Mesenchymal stem cell (in vitro differentiated cells and primary cell): Measurements from ENCODE around the gene SPATA16.

Experiments used
- DNase-seq: peaks from one replicate; pipeline ENCODE4 v3.0.0-alpha.2; 2013
- H2AFZ ChIP-seq: one replicate; pipeline ENCODE4 v1.6.1; 2013; ENCODE audit warnings: low read depth, mild to moderate bottlenecking, control low read depth, inconsistent platforms, low read length, moderate library complexity
- H2AK5ac ChIP-seq: 2 replicates; pipeline ENCODE4 v1.6.1; 2013; ENCODE audit warnings: low read length, moderate library complexity, mild to moderate bottlenecking, inconsistent platforms; ENCODE audit not compliant: severe bottlenecking
- H2BK120ac ChIP-seq: one replicate; pipeline ENCODE4 v1.6.1; 2013; ENCODE audit warnings: low read depth, mild to moderate bottlenecking, inconsistent platforms, low read length, moderate library complexity
- H2BK12ac ChIP-seq, 2 experiments: one replicate each; pipeline ENCODE4 v1.6.1; 2013; ENCODE audit warnings: inconsistent platforms in 2 of 2, low read length in 2 of 2, mild to moderate bottlenecking in 2 of 2, moderate library complexity in 2 of 2, control low read depth in 1 of 2
- H2BK15ac ChIP-seq: one replicate; pipeline ENCODE4 v1.6.1; 2013; ENCODE audit warnings: mild to moderate bottlenecking, low read depth, inconsistent platforms; ENCODE audit not compliant: poor library complexity, severe bottlenecking
- H2BK5ac ChIP-seq: 2 replicates; pipeline ENCODE4 v1.6.1; 2013; ENCODE audit warnings: low read depth, mild to moderate bottlenecking, low read length, control low read depth, inconsistent platforms; ENCODE audit not compliant: poor library complexity, severe bottlenecking
- H3K14ac ChIP-seq, 2 experiments: one replicate each; pipeline ENCODE4 v1.6.1; 2013; ENCODE audit warnings: inconsistent platforms in 2 of 2, low read length in 2 of 2, control low read depth in 1 of 2, mild to moderate bottlenecking in 1 of 2, moderate library complexity in 1 of 2
- H3K18ac ChIP-seq, 2 experiments: one replicate each; pipeline ENCODE4 v1.6.1; 2013; ENCODE audit warnings: inconsistent platforms in 2 of 2, low read length in 2 of 2, control low read depth in 1 of 2, low read depth in 1 of 2, mild to moderate bottlenecking in 1 of 2
- H3K23ac ChIP-seq, 2 experiments: one replicate each; pipeline ENCODE4 v1.6.1; 2013; ENCODE audit warnings: inconsistent platforms in 2 of 2, low read length in 2 of 2, mild to moderate bottlenecking in 2 of 2, moderate library complexity in 2 of 2, control low read depth in 1 of 2
- H3K27ac ChIP-seq: 2 replicates; pipeline ENCODE4 v1.5.1; 2013; ENCODE audit warnings: mild to moderate bottlenecking, moderate library complexity, low read length, control low read depth, inconsistent platforms; ENCODE audit not compliant: poor library complexity, severe bottlenecking
- H3K27me3 ChIP-seq, 2 experiments: 2 replicates each; pipeline versions ENCODE4 v1.6.1 to v1.7.0; 2013; ENCODE audit warnings: low read length in 2 of 2, mild to moderate bottlenecking in 2 of 2, moderate library complexity in 2 of 2, control low read depth in 1 of 2, inconsistent platforms in 1 of 2; ENCODE audit not compliant: control insufficient read depth in 1 of 2, insufficient read depth in 1 of 2
- H3K36me3 ChIP-seq, 2 experiments: 2 replicates each; pipeline versions ENCODE4 v1.6.1 to v1.7.0; 2013; ENCODE audit warnings: low read length in 2 of 2, control low read depth in 1 of 2, inconsistent platforms in 1 of 2, low read depth in 1 of 2, mild to moderate bottlenecking in 1 of 2; ENCODE audit not compliant: insufficient read depth in 2 of 2, control insufficient read depth in 1 of 2
- H3K4ac ChIP-seq, 2 experiments: one replicate each; pipeline ENCODE4 v1.6.1; 2013; ENCODE audit warnings: inconsistent platforms in 2 of 2, low read length in 2 of 2, mild to moderate bottlenecking in 2 of 2, moderate library complexity in 2 of 2, control low read depth in 1 of 2, low read depth in 1 of 2
- H3K4me1 ChIP-seq: 2 replicates; pipeline ENCODE4 v1.6.1; 2013; ENCODE audit warnings: low read depth, low read length, control low read depth; ENCODE audit not compliant: control insufficient read depth, insufficient read depth
- H3K4me2 ChIP-seq: 2 replicates; pipeline ENCODE4 v1.6.1; 2013; ENCODE audit warnings: low read length, mild to moderate bottlenecking, inconsistent platforms; ENCODE audit not compliant: poor library complexity, severe bottlenecking
- H3K4me3 ChIP-seq, 2 experiments: 2 replicates each; pipeline versions ENCODE4 v1.5.1 to v1.7.0; 2013; ENCODE audit warnings: low read length in 2 of 2, mild to moderate bottlenecking in 2 of 2, control low read depth in 1 of 2, low read depth in 1 of 2; ENCODE audit not compliant: insufficient read depth in 1 of 2
- H3K79me1 ChIP-seq: replicated peaks from 2 replicates; pipeline ENCODE4 v1.6.1; 2013; ENCODE audit warnings: mild to moderate bottlenecking, control low read depth, low read length, inconsistent platforms; ENCODE audit not compliant: poor library complexity, severe bottlenecking
- H3K9ac ChIP-seq: 2 replicates; pipeline ENCODE4 v1.7.0; 2013; ENCODE audit warnings: mild to moderate bottlenecking, low read length, moderate library complexity
- H3K9me3 ChIP-seq: 2 replicates; pipeline ENCODE4 v1.7.0; 2013; ENCODE audit warnings: mild to moderate bottlenecking, low read length; ENCODE audit not compliant: control insufficient read depth
- H4K8ac ChIP-seq: one replicate; pipeline ENCODE4 v1.6.1; 2013; ENCODE audit warnings: inconsistent platforms, mild to moderate bottlenecking, low read length, moderate library complexity
- H4K91ac ChIP-seq: one replicate; pipeline ENCODE4 v1.6.1; 2013; ENCODE audit warnings: mild to moderate bottlenecking, low read length, inconsistent platforms
- WGBS: methylation state at CpG from one replicate; pipeline ENCODE4 v1.1.7; 2013; ENCODE audit warnings: mixed read lengths; 5-methylcytosine and 5-hydroxymethylcytosine counted together

Gene SPATA16

GRCh38 chr3:173043757-173044156, 97.3 kb downstream of the SPATA16 start:
- Histone ChIP-seq H3K27me3 (peaks cover 0 to 4% of the 10 kb centered on the region in 2 experiments), H3K79me1 (no peaks in the 10 kb centered on the region), H3K36me3 (no peaks in the 10 kb centered on the region), H3K4ac (no peak overlapping the region), H4K91ac (no peak overlapping the region), H4K8ac (no peak overlapping the region), H2BK5ac (no peak overlapping the region), H2BK15ac (no peak overlapping the region), H3K9ac (no peak overlapping the region), H2BK12ac (no peak overlapping the region), H3K9me3 (no peaks in the 10 kb centered on the region), H3K14ac (no peak overlapping the region), H2BK120ac (no peak overlapping the region), H3K4me1 (no peaks in the 10 kb centered on the region), H3K4me3 (no peak overlapping the region), H3K18ac (no peak overlapping the region), H3K23ac (no peak overlapping the region), H3K4me2 (no peak overlapping the region), H3K27ac (no peak overlapping the region), H2AK5ac (no peak overlapping the region), H2AFZ (no peak overlapping the region)
- no peak for DNase-seq
- WGBS = 98% methylated on average over 2 of the region's 5 CpGs

- H2AFZ ChIP-seq = no peak overlapping the region
- H3K4me2 ChIP-seq = no peak overlapping the region
- H3K27me3 ChIP-seq = no peaks in the 10 kb centered on the region
- no peak overlapping the region for H3K18ac ChIP-seq
- H4K91ac ChIP-seq = no peak overlapping the region
- H3K79me1 ChIP-seq = no peaks in the 10 kb centered on the region
- no peak overlapping the region for H3K23ac ChIP-seq
- H4K8ac ChIP-seq = no peak overlapping the region
- no peaks in the 10 kb centered on the region for H3K4me1 ChIP-seq
- no peak overlapping the region for H3K14ac ChIP-seq
- no peak for DNase-seq
- no peak overlapping the region for H3K4me3 ChIP-seq
- H3K36me3 ChIP-seq = no peaks in the 10 kb centered on the region
- H2AK5ac ChIP-seq = no peak overlapping the region
- H3K27ac ChIP-seq = no peak overlapping the region
- no peaks in the 10 kb centered on the region for H3K9me3 ChIP-seq
- no peak overlapping the region for H2BK120ac ChIP-seq
- H3K9ac ChIP-seq = no peak overlapping the region
- no peak overlapping the region for H3K4ac ChIP-seq
- no peak overlapping the region for H2BK15ac ChIP-seq
- no peak overlapping the region for H2BK12ac ChIP-seq
- no peak overlapping the region for H2BK5ac ChIP-seq
- WGBS = 88% methylated on average over 3 of the region's 3 CpGs
Measured at GRCh38 chr3:173038484-173038871, 102.6 kb downstream of the SPATA16 start.

- Histone ChIP-seq H3K27me3 (no peaks in the 10 kb centered on the region), H3K14ac (no peak overlapping the region), H2BK12ac (no peak overlapping the region), H3K4me2 (no peak overlapping the region), H2AK5ac (no peak overlapping the region), H2BK120ac (no peak overlapping the region), H2BK15ac (no peak overlapping the region), H3K4ac (no peak overlapping the region), H3K79me1 (no peaks in the 10 kb centered on the region), H4K91ac (no peak overlapping the region), H3K4me1 (no peaks in the 10 kb centered on the region), H2AFZ (no peak overlapping the region), H3K27ac (no peak overlapping the region), H3K9ac (no peak overlapping the region), H3K9me3 (no peaks in the 10 kb centered on the region), H4K8ac (no peak overlapping the region), H3K36me3 (no peaks in the 10 kb centered on the region), H3K23ac (no peak overlapping the region), H2BK5ac (no peak overlapping the region), H3K4me3 (no peak overlapping the region), H3K18ac (no peak overlapping the region)
- 72% methylated on average over 2 of the region's 2 CpGs for WGBS
- DNase-seq = no peak
Measured at GRCh38 chr3:173037840-173038483, 103.1 kb downstream of the SPATA16 start.

- Histone ChIP-seq H4K8ac (no peak overlapping the region), H3K18ac (no peak overlapping the region), H3K27me3 (no peaks in the 10 kb centered on the region), H3K36me3 (no peaks in the 10 kb centered on the region), H3K27ac (no peak overlapping the region), H2BK5ac (no peak overlapping the region), H2BK120ac (no peak overlapping the region), H3K4me2 (no peak overlapping the region), H2BK15ac (no peak overlapping the region), H4K91ac (no peak overlapping the region), H3K9ac (no peak overlapping the region), H3K4me1 (no peaks in the 10 kb centered on the region), H3K9me3 (no peaks in the 10 kb centered on the region), H3K79me1 (no peaks in the 10 kb centered on the region), H3K23ac (no peak overlapping the region), H3K4me3 (no peak overlapping the region), H3K14ac (no peak overlapping the region), H2AK5ac (no peak overlapping the region), H2BK12ac (no peak overlapping the region), H2AFZ (no peak overlapping the region), H3K4ac (no peak overlapping the region)
- no peak for DNase-seq
Measured at GRCh38 chr3:173030273-173030672, 110.8 kb downstream of the SPATA16 start.
